Neuron (in vitro differentiated cells): Measurements from ENCODE around the gene TSKU.

Experiments used
- H2AFZ ChIP-seq: one replicate; pipeline ENCODE4 v1.6.1; 2013; ENCODE audit warnings: low read depth, mild to moderate bottlenecking, inconsistent platforms, low read length, moderate library complexity
- H3K27me3 ChIP-seq: one replicate; pipeline ENCODE4 v1.6.1; 2013; ENCODE audit warnings: low read length; ENCODE audit not compliant: insufficient read depth
- H3K36me3 ChIP-seq: one replicate; pipeline ENCODE4 v1.6.1; 2013; ENCODE audit warnings: low read length; ENCODE audit not compliant: insufficient read depth
- H3K4me1 ChIP-seq: one replicate; pipeline ENCODE4 v1.6.1; 2013; ENCODE audit warnings: low read length; ENCODE audit not compliant: insufficient read depth
- H3K4me3 ChIP-seq: 2 replicates; pipeline ENCODE4 v1.5.1; 2013; ENCODE audit warnings: mild to moderate bottlenecking, low read length, moderate library complexity
- H3K9me3 ChIP-seq: one replicate; pipeline ENCODE4 v1.6.1; 2013; ENCODE audit warnings: low read length

TSKU gene

GRCh38 chr11:76768909-76769560 is 14.1 kb upstream of the TSKU start:
- H3K4me1 ChIP-seq: peaks cover 18% of the 10 kb centered on the region

GRCh38 chr11:76769645-76770586 is 13.2 kb upstream of the TSKU start:
- H3K36me3 ChIP-seq: no peaks in the 10 kb centered on the region
- no peak overlapping the region for H3K4me3 ChIP-seq
- H3K27me3 ChIP-seq: no peaks in the 10 kb centered on the region
- peaks cover 18% of the 10 kb centered on the region for H3K4me1 ChIP-seq
- H3K9me3 ChIP-seq: no peaks in the 10 kb centered on the region
- no peak overlapping the region for H2AFZ ChIP-seq

More at GRCh38 chr11:76768909-76769560, 14.1 kb upstream of the TSKU start:
- Histone ChIP-seq H3K27me3 (no peaks in the 10 kb centered on the region), H2AFZ (no peak overlapping the region), H3K4me3 (no peak overlapping the region), H3K36me3 (no peaks in the 10 kb centered on the region), H3K9me3 (no peaks in the 10 kb centered on the region)

- Histone ChIP-seq H3K36me3 (no peaks in the 10 kb centered on the region), H3K4me3 (no peak overlapping the region), H3K27me3 (no peaks in the 10 kb centered on the region), H3K9me3 (no peaks in the 10 kb centered on the region), H2AFZ (no peak overlapping the region), H3K4me1 (peaks cover 18% of the 10 kb centered on the region)
Observed at GRCh38 chr11:76770642-76771445, 12.3 kb upstream of the TSKU start.

- Histone ChIP-seq H3K9me3 (peaks cover 2% of the 10 kb centered on the region), H3K27me3 (no peaks in the 10 kb centered on the region), H3K4me3 (no peak overlapping the region), H2AFZ (no peak overlapping the region), H3K4me1 (peaks cover 18% of the 10 kb centered on the region), H3K36me3 (no peaks in the 10 kb centered on the region)
Observed at GRCh38 chr11:76771446-76772099, 11.6 kb upstream of the TSKU start.

GRCh38 chr11:76772100-76772782 is 10.9 kb upstream of the TSKU start:
- H3K4me1 ChIP-seq: peaks cover 18% of the 10 kb centered on the region
- H3K9me3 ChIP-seq: peaks cover 3% of the 10 kb centered on the region
- H2AFZ ChIP-seq: no peak overlapping the region

GRCh38 chr11:76772783-76773106 is 10.4 kb upstream of the TSKU start:
- Histone ChIP-seq H3K9me3 (peaks cover 3% of the 10 kb centered on the region), H3K36me3 (no peaks in the 10 kb centered on the region), H3K4me3 (no peak overlapping the region), H3K27me3 (no peaks in the 10 kb centered on the region), H3K4me1 (peaks cover 13% of the 10 kb centered on the region), H2AFZ (no peak overlapping the region)

More at GRCh38 chr11:76772100-76772782, 10.9 kb upstream of the TSKU start:
- H3K4me3 ChIP-seq: no peak overlapping the region
- no peaks in the 10 kb centered on the region for H3K27me3 ChIP-seq
- no peaks in the 10 kb centered on the region for H3K36me3 ChIP-seq

- H2AFZ ChIP-seq: no peak overlapping the region
- H3K4me1 ChIP-seq: peaks cover 5% of the 10 kb centered on the region
- peaks cover 3% of the 10 kb centered on the region for H3K9me3 ChIP-seq
- no peak overlapping the region for H3K4me3 ChIP-seq
- no peaks in the 10 kb centered on the region for H3K27me3 ChIP-seq
- H3K36me3 ChIP-seq: no peaks in the 10 kb centered on the region
Observed at GRCh38 chr11:76773921-76774361, 9.2 kb upstream of the TSKU start.

- H2AFZ ChIP-seq: no peak overlapping the region
- H3K9me3 ChIP-seq: peaks cover 3% of the 10 kb centered on the region
- H3K36me3 ChIP-seq: no peaks in the 10 kb centered on the region
- H3K4me1 ChIP-seq: no peaks in the 10 kb centered on the region
- H3K27me3 ChIP-seq: no peaks in the 10 kb centered on the region
- H3K4me3 ChIP-seq: no peak overlapping the region
Observed at GRCh38 chr11:76776472-76776871, 6.7 kb upstream of the TSKU start.

GRCh38 chr11:76777305-76777704 is 5.9 kb upstream of the TSKU start:
- Histone ChIP-seq H3K9me3 (peaks cover 3% of the 10 kb centered on the region), H3K36me3 (no peaks in the 10 kb centered on the region), H3K27me3 (no peaks in the 10 kb centered on the region), H3K4me3 (no peak overlapping the region), H3K4me1 (peaks cover 7% of the 10 kb centered on the region), H2AFZ (no peak overlapping the region)

GRCh38 chr11:76777876-76778275 is 5.3 kb upstream of the TSKU start:
- peaks cover 7% of the 10 kb centered on the region for H3K4me1 ChIP-seq
- no peaks in the 10 kb centered on the region for H3K27me3 ChIP-seq
- H3K4me3 ChIP-seq: no peak overlapping the region
- H3K9me3 ChIP-seq: peaks cover 3% of the 10 kb centered on the region
- no peak overlapping the region for H2AFZ ChIP-seq
- H3K36me3 ChIP-seq: no peaks in the 10 kb centered on the region

GRCh38 chr11:76778874-76779273 is 4.3 kb upstream of the TSKU start:
- H3K27me3 ChIP-seq: no peaks in the 10 kb centered on the region

More at GRCh38 chr11:76778874-76779273, 4.3 kb upstream of the TSKU start:
- Histone ChIP-seq H3K4me1 (peaks cover 7% of the 10 kb centered on the region), H3K9me3 (peaks cover 3% of the 10 kb centered on the region), H3K36me3 (no peaks in the 10 kb centered on the region), H3K4me3 (no peak overlapping the region), H2AFZ (no peak overlapping the region)
